GM18868 (cell line): ENCODE measurements around the gene LRRC4C.
A peak's percentile ranks its signal among the peaks of the same experiment; 100 is the strongest.

Experiments used
- ATAC-seq: cut with Tn5 transposase; IDR thresholded peaks from one replicate; pipeline ENCODE4 v1.9.1; 2021; ENCODE audit warnings: mild to moderate bottlenecking, moderate library complexity; ENCODE audit not compliant: unreplicated experiment

The LRRC4C gene

DNA sequence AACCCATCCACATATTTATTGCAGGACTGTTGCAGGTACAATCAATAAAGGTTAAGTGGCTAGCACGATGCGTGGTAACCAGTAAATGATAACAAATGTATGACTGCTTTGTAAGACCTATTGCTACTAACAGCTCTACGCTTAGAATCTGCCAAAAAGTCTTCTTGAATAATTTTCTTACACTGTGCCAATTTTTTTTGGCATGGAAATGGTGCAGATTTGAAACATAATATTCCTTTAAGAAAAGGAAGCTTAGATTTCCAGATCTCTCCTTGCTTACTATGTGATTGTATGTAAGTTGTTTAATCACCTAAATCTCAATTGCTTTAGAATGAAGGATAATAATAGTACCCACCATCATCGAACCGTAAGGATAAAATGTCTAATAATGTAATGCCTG, 192.0 kb downstream of the LRRC4C start:
- no peak for ATAC-seq

GRCh38 chr11:41256041-41256440, 203.4 kb downstream of the LRRC4C start:
- ATAC-seq: no peak

DNA sequence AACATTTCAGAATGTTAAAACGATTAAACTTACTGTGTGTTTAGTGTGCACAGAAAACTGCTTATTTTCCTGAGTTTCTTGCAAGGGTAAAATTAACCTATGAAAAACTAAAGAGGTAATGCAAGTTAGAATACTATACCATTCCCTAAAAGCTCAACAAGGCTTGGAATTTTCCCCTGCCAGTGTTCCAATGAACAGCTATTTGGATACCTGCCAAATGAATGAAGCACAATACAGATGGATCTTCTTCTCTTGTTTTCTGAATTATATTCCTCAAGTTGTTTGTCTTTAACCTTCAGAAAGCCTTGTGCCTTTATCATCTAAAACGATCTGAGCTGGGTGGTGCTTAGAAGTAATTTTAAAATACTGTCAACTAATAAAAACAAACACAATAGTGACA, 204.5 kb downstream of the LRRC4C start:
- ATAC-seq: no peak

GRCh38 chr11:41250408-41250935, 209.0 kb downstream of the LRRC4C start:
- no peak for ATAC-seq

DNA sequence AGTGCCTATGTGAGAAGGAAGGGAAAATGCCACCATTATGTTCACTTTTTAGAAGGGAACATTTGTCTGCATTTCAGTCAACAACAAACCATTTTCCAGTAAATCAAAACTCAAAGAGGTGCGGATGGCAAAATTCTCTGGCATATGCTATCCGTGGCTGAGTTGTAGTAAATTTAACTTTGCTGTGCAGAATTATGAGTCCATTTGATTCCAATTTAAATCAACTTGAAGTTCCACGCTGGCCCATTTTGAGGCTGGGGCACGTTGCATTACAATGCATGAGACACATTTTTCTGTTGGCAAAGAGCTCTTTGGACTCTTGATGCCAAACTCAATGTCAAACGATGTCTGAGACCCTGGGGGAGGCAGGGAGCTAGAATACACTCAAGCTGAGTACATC, 211.8 kb downstream of the LRRC4C start:
- no peak for ATAC-seq

DNA sequence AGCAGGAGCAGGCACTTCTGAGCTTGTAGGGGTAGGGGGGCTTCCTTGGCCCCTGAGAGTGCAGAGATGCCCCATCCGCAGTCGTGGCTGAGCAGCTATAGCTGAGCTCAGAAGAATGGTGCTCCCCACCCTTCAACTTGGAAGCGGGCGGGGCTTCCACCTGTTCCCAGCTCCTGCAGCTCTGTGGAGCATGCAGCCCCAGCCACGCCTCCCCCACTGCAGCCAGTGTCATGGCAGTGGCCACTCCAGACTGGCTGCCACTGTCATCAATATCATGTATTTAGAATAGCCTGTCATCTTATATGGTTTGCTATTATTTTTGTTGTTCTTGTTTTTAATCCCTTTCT, 213.1 kb downstream of the LRRC4C start:
- no peak for ATAC-seq

- ATAC-seq: peak; percentile 68
Observed at GRCh38 chr11:41245704-41246398, 213.6 kb downstream of the LRRC4C start.

DNA sequence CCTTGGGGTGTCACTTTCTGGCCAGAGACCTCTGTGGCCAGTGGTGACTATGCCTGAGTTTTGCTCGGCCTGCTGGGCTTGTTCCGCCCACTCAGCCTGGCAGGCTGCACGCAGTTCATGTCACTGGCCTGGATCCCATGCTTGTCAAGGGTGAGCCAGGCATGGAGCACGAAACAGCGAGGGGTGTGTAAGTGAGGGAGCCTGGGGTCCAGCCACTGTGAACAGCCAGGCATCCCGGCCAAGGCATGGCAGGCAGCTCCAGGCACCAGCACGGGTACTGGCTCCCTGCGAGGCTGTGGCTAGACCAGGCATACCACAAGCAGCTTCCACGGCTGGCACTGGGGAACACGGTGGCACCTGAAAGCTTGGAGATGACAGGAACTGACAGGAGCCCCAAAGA, 214.3 kb downstream of the LRRC4C start:
- no peak for ATAC-seq

DNA sequence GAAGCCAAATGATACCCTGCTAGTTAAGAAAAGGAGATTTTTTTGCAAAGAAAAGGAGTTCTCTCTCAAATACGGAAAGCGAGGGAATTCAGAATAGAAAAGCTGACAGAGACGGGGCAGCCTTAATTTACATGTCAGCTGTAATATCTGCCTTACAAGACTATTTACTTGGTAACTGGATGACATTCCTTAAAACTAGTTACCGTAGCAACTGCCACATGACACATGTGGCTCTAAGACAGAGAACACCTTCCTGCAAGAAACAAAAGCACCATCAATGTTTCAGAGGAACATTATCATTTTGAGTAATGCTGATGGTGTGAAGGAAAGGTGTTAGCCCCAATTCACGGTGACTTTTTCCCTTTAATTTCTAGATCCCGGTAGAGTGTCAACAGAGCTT, 222.1 kb downstream of the LRRC4C start:
- ATAC-seq: no peak

DNA sequence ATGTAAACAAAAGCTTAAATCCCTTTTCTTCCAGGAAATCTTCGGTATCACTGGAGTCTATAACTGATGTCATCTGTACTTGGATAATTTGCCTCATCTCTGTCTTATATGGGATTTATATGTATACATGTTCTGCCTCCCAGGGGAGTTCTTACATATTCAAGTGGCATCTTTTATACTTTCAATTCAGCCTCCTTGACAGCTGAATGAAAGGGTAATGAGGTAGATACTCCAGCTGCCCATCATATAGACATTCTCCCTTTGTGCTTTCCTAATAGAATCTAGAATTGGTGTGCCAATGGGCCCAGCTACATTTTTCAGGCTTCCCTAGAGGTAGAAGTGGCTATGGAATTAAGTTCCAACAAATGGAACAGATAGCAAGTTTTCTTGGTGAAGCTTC, 223.8 kb downstream of the LRRC4C start:
- ATAC-seq: no peak

GRCh38 chr11:41225856-41226633, 233.4 kb downstream of the LRRC4C start:
- no peak for ATAC-seq

DNA sequence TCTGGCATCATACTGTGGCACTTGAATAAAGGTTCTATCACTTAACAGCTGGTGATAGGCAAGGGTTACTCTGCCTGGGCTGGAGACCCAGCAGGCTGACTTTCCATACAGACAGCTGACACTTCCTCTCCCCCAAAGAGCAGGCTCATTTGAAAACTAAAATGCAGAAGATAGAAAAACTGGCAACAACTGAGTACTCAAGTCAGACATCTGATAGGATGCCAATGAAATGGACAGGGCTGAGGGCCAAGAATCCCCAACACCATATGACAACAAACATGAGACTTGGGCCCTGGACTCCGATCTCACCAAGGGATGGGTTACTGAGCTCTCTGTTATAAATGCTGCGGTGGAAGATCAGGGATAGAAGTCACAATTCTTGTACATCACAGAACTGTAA, 237.2 kb downstream of the LRRC4C start:
- no peak for ATAC-seq

DNA sequence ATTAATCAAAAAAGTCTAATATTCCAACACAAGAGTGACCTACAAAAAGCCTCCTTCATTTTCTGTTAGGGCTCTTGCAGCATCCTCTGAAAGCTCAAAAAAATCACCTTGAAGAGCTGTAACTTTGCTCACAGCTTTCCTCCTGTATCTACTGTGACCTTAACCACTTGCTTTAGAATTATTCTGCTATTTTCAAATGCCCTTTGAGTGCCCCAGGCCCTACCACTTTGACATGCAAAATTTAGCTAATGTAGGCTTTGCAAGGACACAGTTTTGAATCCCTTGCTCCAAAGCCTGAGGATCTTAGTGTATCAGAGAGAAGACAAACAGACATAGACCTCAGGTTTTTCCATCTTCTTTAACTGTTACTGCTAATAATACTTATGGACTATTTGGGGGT, 253.1 kb downstream of the LRRC4C start:
- no peak for ATAC-seq

- peak; percentile 70 for ATAC-seq
Observed at GRCh38 chr11:41201156-41201555, 258.3 kb downstream of the LRRC4C start.

- ATAC-seq: no peak
Observed at GRCh38 chr11:41190437-41191082, 268.9 kb downstream of the LRRC4C start.

GRCh38 chr11:41189701-41190436, 269.6 kb downstream of the LRRC4C start:
- no peak for ATAC-seq

DNA sequence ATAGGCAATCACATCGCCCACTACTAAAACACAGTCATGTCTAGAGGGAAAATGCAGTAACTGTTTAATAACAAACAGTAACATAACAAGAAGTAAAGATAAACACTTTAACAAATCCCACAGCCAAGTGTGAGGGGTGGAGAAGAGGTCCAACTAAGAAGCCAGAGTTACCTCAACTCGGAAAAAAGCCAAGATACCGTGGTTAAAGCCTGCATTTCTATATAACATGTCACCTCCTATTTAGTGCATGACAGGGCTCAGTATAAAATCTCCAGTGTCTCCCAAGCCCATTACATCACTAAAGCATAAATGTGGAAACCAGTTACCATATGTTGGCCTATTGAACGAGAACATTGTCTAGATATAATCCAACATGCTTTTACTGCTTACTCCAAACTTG, 281.7 kb downstream of the LRRC4C start:
- ATAC-seq: no peak

DNA sequence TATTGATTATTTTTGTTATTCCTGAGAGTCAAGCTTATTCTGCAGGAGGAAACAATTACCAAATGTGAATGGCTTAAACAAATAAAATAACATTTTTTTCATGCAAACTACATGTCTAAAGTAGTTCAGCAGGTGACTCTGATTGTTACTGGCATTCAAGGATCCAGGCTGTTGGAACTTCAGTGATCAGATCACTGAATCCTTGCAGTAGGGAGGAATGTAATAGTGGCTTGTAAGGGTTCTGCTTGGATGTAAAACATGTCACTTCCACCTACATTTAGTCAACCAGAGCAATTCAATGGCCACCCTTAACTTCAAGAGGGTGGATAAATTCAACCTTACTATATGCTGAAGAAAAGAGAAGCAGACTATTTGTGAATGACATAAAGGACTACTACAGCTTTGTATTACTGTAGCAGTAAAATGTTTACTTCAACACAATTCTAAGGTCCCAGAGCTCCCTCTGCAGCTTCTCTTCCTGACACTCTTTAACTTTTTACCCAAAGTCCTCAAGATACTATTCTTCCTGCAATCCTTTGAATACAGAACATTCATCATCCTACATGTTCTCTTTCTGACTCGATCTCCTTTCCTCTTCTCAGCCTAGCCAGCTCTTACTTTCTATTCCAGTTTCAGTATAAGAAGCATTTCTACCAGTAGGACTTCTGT, 284.0 kb downstream of the LRRC4C start:
- no peak for ATAC-seq

- no peak for ATAC-seq
Observed at GRCh38 chr11:41146326-41146725, 313.1 kb downstream of the LRRC4C start.

- no peak for ATAC-seq
Observed at GRCh38 chr11:41145420-41145819, 314.0 kb downstream of the LRRC4C start.

DNA sequence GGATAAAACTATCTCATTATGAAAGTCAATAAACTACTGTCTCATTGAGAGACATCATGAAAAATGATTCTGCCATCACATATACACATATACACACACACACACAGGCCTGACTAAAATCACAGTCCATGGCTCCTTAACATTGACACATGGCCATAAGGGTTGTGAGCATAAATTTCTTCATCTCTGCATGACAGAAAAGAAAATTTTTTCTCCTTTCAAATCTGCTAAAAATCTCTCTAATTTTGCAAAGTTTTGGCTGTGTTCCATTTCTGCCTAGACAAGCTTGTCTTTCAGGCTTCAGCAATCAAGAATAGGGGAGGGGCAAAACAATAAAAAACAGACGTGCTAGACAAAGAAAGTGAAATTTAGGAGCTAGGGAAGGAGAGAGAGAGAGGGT, 324.5 kb downstream of the LRRC4C start:
- no peak for ATAC-seq
